Measurements from ENCODE around the gene ST7. TPM values are rescaled to one million over a fixed set of nuclear protein-coding genes. Genes with fewer than 3 reads are reported as not detected.
A peak's percentile ranks its signal among the peaks of the same experiment; 100 is the strongest.

The ST7 gene
- total RNA-seq, 3 donors from 2014 or later (not counting 1 experiment from before 2014, with no cell fraction given), result 9.8 to 15.7 (median 12.9) TPM

GRCh38 chr7:117085769-117086463 lies 132.6 kb downstream of the ST7 start:
- TF ChIP-seq CTCF (IDR thresholded peaks at IDR 0.05), result no peak
- peaks cover 9% of the 10 kb centered on the region for H3K4me1 ChIP-seq (ENCODE audit: control insufficient read depth, insufficient read depth, low read length)
- H3K4me1 Mint-ChIP-seq, result peaks cover 15 to 25% of the 10 kb centered on the region in 2 donors
- intact Hi-C loops (cut with micrococcal nuclease), result no loop called here
- H3K9me3 Mint-ChIP-seq, result no peaks in the 10 kb centered on the region
- H3K27me3 ChIP-seq (ENCODE audit: control insufficient read depth, insufficient read depth, low read length), result no peaks in the 10 kb centered on the region
- no peaks in the 10 kb centered on the region for H3K9me3 ChIP-seq (ENCODE audit: control insufficient read depth, insufficient read depth, low read length)
- H3K27me3 Mint-ChIP-seq (ENCODE audit: low read depth in 2 of 2), result no peaks in the 10 kb centered on the region
- ATAC-seq (no peak), DNase-seq (no peak)
- H3K27ac ChIP-seq (ENCODE audit: low read length), result no peak overlapping the region
- H3K27ac Mint-ChIP-seq, result no peak overlapping the region
- H3K36me3 Mint-ChIP-seq, result no peaks in the 10 kb centered on the region
- H3K4me3 ChIP-seq (ENCODE audit: low read length), result no peak overlapping the region
- no peaks in the 10 kb centered on the region for H3K36me3 ChIP-seq (ENCODE audit: control insufficient read depth, insufficient read depth, low read length)
- no CpG with 5 or more reads among the region's 3 CpGs for WGBS (ENCODE audit: insufficient coverage)
- H3K4me3 Mint-ChIP-seq, result no peak overlapping the region

DNA sequence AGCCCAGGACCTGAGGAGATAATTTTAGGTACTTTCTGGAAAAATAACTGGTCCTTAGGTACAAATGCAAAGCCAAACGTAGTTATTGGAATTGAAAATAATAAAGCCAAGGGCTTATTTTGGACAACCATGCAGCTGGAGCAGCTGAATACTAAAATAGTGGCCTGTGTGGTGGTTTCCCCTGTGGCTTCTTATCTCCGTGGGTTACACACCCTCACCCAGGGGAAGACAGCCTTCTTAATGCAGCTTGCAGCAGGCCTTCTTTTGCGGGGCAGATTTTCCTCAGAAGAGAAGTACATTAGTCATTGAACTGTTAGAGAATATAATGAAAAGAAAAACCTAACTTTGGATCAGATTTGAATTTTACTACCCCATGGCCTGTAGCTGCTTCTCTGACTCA lies 133.5 kb downstream of the ST7 start:
- H3K9me3 ChIP-seq (ENCODE audit: control insufficient read depth, insufficient read depth, low read length), result no peaks in the 10 kb centered on the region
- Mint-ChIP-seq H3K9me3 (no peaks in the 10 kb centered on the region), H3K27me3 (ENCODE audit: low read depth in 2 of 2) (no peaks in the 10 kb centered on the region), H3K4me3 (peak overlapping the region; percentile 17), H3K4me1 (peaks cover 15 to 25% of the 10 kb centered on the region in 2 donors), H3K27ac (no peak overlapping the region), H3K36me3 (no peaks in the 10 kb centered on the region)
- intact Hi-C loops (cut with micrococcal nuclease), result no loop called here
- no peak for TF ChIP-seq CTCF (IDR thresholded peaks at IDR 0.05)
- H3K36me3 ChIP-seq (ENCODE audit: control insufficient read depth, insufficient read depth, low read length), result no peaks in the 10 kb centered on the region
- WGBS (ENCODE audit: insufficient coverage), result 34% methylated on average over 2 of the region's 3 CpGs
- no peak overlapping the region for H3K27ac ChIP-seq (ENCODE audit: low read length)
- peaks cover 9% of the 10 kb centered on the region for H3K4me1 ChIP-seq (ENCODE audit: control insufficient read depth, insufficient read depth, low read length)
- no peaks in the 10 kb centered on the region for H3K27me3 ChIP-seq (ENCODE audit: control insufficient read depth, insufficient read depth, low read length)
- ATAC-seq (peak in 1 of 3 donors; percentile 45), DNase-seq (no peak)
- no peak overlapping the region for H3K4me3 ChIP-seq (ENCODE audit: low read length)

DNA sequence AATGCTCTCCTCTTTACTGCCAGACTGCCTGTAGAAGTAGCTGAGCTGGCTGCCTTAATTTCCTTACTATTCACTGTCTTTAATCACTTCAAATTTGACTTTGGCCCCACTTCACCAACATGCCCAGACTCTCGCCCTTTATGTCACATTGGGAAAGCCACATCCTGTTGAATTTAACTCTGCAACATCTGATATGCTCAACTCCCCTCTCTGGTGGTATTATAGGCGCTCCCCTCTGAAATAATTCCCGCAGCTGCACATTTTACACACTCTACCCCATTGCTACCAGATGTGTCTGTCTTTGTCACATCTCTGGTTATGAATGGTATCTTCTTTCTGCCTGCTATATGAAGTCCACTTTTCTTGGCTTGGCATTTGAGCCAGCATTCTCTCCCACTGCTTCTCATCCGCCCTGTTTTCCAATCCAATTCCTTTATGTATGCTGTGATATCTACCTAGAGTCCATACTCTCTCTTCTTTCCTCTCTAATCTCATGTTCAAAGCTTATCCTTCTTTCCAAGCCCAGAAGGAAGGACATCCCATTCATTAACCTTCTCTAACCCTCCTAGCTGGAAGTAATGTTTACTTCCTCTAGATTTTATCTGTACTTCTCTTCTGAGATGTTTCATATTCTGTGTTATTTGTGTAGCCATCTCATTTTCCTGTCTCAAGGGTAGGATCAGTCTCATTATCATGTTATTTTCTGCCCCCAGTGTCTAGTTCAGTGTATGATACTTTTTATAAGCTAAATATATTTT lies 134.5 kb downstream of the ST7 start:
- Mint-ChIP-seq H3K4me1 (peaks cover 15 to 25% of the 10 kb centered on the region in 2 donors), H3K27ac (peak overlapping the region in 1 of 2 donors; percentile 3), H3K36me3 (no peaks in the 10 kb centered on the region), H3K27me3 (ENCODE audit: low read depth in 2 of 2) (no peaks in the 10 kb centered on the region), H3K9me3 (no peaks in the 10 kb centered on the region), H3K4me3 (peak overlapping the region; percentile 21)
- ATAC-seq (peak in 2 of 3 donors; percentile 26 to 53), DNase-seq (no peak)
- peaks cover 9% of the 10 kb centered on the region for H3K4me1 ChIP-seq (ENCODE audit: control insufficient read depth, insufficient read depth, low read length)
- no peaks in the 10 kb centered on the region for H3K9me3 ChIP-seq (ENCODE audit: control insufficient read depth, insufficient read depth, low read length)
- no peaks in the 10 kb centered on the region for H3K27me3 ChIP-seq (ENCODE audit: control insufficient read depth, insufficient read depth, low read length)
- TF ChIP-seq CTCF (IDR thresholded peaks at IDR 0.05), result no peak
- intact Hi-C loops (cut with micrococcal nuclease), result no loop called here
- no peaks in the 10 kb centered on the region for H3K36me3 ChIP-seq (ENCODE audit: control insufficient read depth, insufficient read depth, low read length)
- 28% methylated on average over 4 of the region's 4 CpGs for WGBS (ENCODE audit: insufficient coverage)
- H3K27ac ChIP-seq (ENCODE audit: low read length), result no peak overlapping the region
- no peak overlapping the region for H3K4me3 ChIP-seq (ENCODE audit: low read length)

Data from natural killer cell (primary cell).